ENCODE measurements around the gene NT5DC3.

NT5DC3 gene

GRCh38 chr12:103780093-103780440, 61.0 kb downstream of the NT5DC3 start:
- Histone ChIP-seq H3K4me1 (ENCODE audit: control insufficient read depth, insufficient read depth, low read length) (no peaks in the 10 kb centered on the region), H3K27ac (ENCODE audit: low read depth, low read length) (no peak overlapping the region), H3K36me3 (ENCODE audit: control insufficient read depth, insufficient read depth, low read length) (peaks cover 16% of the 10 kb centered on the region), H3K9ac (ENCODE audit: low read length) (no peak overlapping the region), H3K27me3 (ENCODE audit: control insufficient read depth, insufficient read depth, low read length) (no peaks in the 10 kb centered on the region), H3K4me3 (ENCODE audit: low read length) (no peak overlapping the region)

GRCh38 chr12:103779410-103780092, 61.5 kb downstream of the NT5DC3 start:
- H3K27ac ChIP-seq (ENCODE audit: low read depth, low read length) = no peak overlapping the region
- H3K36me3 ChIP-seq (ENCODE audit: control insufficient read depth, insufficient read depth, low read length) = peaks cover 15% of the 10 kb centered on the region

GRCh38 chr12:103778781-103779180, 62.3 kb downstream of the NT5DC3 start:
- Histone ChIP-seq H3K9ac (ENCODE audit: low read length) (no peak overlapping the region), H3K27ac (ENCODE audit: low read depth, low read length) (no peak overlapping the region), H3K4me1 (ENCODE audit: control insufficient read depth, insufficient read depth, low read length) (peaks cover 3% of the 10 kb centered on the region), H3K36me3 (ENCODE audit: control insufficient read depth, insufficient read depth, low read length) (peaks cover 14% of the 10 kb centered on the region), H3K27me3 (ENCODE audit: control insufficient read depth, insufficient read depth, low read length) (no peaks in the 10 kb centered on the region), H3K4me3 (ENCODE audit: low read length) (no peak overlapping the region)

More at GRCh38 chr12:103779410-103780092, 61.5 kb downstream of the NT5DC3 start:
- H3K4me3 ChIP-seq (ENCODE audit: low read length) = no peak overlapping the region
- H3K4me1 ChIP-seq (ENCODE audit: control insufficient read depth, insufficient read depth, low read length) = no peaks in the 10 kb centered on the region
- no peaks in the 10 kb centered on the region for H3K27me3 ChIP-seq (ENCODE audit: control insufficient read depth, insufficient read depth, low read length)
- H3K9ac ChIP-seq (ENCODE audit: low read length) = no peak overlapping the region

GRCh38 chr12:103774977-103775560, 66.0 kb downstream of the NT5DC3 start:
- H3K27me3 ChIP-seq (ENCODE audit: control insufficient read depth, insufficient read depth, low read length) = no peaks in the 10 kb centered on the region
- H3K4me3 ChIP-seq (ENCODE audit: low read length) = no peak overlapping the region
- H3K36me3 ChIP-seq (ENCODE audit: control insufficient read depth, insufficient read depth, low read length) = peaks cover 13% of the 10 kb centered on the region
- no peak overlapping the region for H3K9ac ChIP-seq (ENCODE audit: low read length)
- H3K4me1 ChIP-seq (ENCODE audit: control insufficient read depth, insufficient read depth, low read length) = peaks cover 13% of the 10 kb centered on the region
- H3K27ac ChIP-seq (ENCODE audit: low read depth, low read length) = no peak overlapping the region

- H3K9ac ChIP-seq (ENCODE audit: low read length) = no peak overlapping the region
- no peak overlapping the region for H3K4me3 ChIP-seq (ENCODE audit: low read length)
- peak overlapping the region; percentile 58 for H3K27ac ChIP-seq (ENCODE audit: low read depth, low read length)
- no peaks in the 10 kb centered on the region for H3K27me3 ChIP-seq (ENCODE audit: control insufficient read depth, insufficient read depth, low read length)
- peaks cover 13% of the 10 kb centered on the region for H3K4me1 ChIP-seq (ENCODE audit: control insufficient read depth, insufficient read depth, low read length)
- peaks cover 16% of the 10 kb centered on the region for H3K36me3 ChIP-seq (ENCODE audit: control insufficient read depth, insufficient read depth, low read length)
Observed at GRCh38 chr12:103773109-103773910, 67.7 kb downstream of the NT5DC3 start.

GRCh38 chr12:103772367-103773108, 68.5 kb downstream of the NT5DC3 start:
- no peaks in the 10 kb centered on the region for H3K27me3 ChIP-seq (ENCODE audit: control insufficient read depth, insufficient read depth, low read length)
- H3K4me3 ChIP-seq (ENCODE audit: low read length) = no peak overlapping the region
- no peak overlapping the region for H3K9ac ChIP-seq (ENCODE audit: low read length)
- peak overlapping the region; percentile 58 for H3K27ac ChIP-seq (ENCODE audit: low read depth, low read length)
- peaks cover 13% of the 10 kb centered on the region for H3K4me1 ChIP-seq (ENCODE audit: control insufficient read depth, insufficient read depth, low read length)
- peaks cover 13% of the 10 kb centered on the region for H3K36me3 ChIP-seq (ENCODE audit: control insufficient read depth, insufficient read depth, low read length)

GRCh38 chr12:103771466-103771865, 69.6 kb downstream of the NT5DC3 start:
- Histone ChIP-seq H3K4me1 (ENCODE audit: control insufficient read depth, insufficient read depth, low read length) (peaks cover 13% of the 10 kb centered on the region), H3K4me3 (ENCODE audit: low read length) (no peak overlapping the region), H3K27me3 (ENCODE audit: control insufficient read depth, insufficient read depth, low read length) (no peaks in the 10 kb centered on the region), H3K9ac (ENCODE audit: low read length) (no peak overlapping the region), H3K27ac (ENCODE audit: low read depth, low read length) (peak overlapping the region; percentile 6), H3K36me3 (ENCODE audit: control insufficient read depth, insufficient read depth, low read length) (peaks cover 6% of the 10 kb centered on the region)

- peaks cover 13% of the 10 kb centered on the region for H3K4me1 ChIP-seq (ENCODE audit: control insufficient read depth, insufficient read depth, low read length)
- H3K9ac ChIP-seq (ENCODE audit: low read length) = no peak overlapping the region
- no peak overlapping the region for H3K4me3 ChIP-seq (ENCODE audit: low read length)
- H3K27ac ChIP-seq (ENCODE audit: low read depth, low read length) = no peak overlapping the region
- peaks cover 13% of the 10 kb centered on the region for H3K36me3 ChIP-seq (ENCODE audit: control insufficient read depth, insufficient read depth, low read length)
- H3K27me3 ChIP-seq (ENCODE audit: control insufficient read depth, insufficient read depth, low read length) = no peaks in the 10 kb centered on the region
Observed at GRCh38 chr12:103769240-103769945, 71.6 kb downstream of the NT5DC3 start.

- Histone ChIP-seq H3K36me3 (ENCODE audit: control insufficient read depth, insufficient read depth, low read length) (peaks cover 14% of the 10 kb centered on the region), H3K4me1 (ENCODE audit: control insufficient read depth, insufficient read depth, low read length) (peaks cover 9% of the 10 kb centered on the region), H3K9ac (ENCODE audit: low read length) (no peak overlapping the region), H3K27me3 (ENCODE audit: control insufficient read depth, insufficient read depth, low read length) (no peaks in the 10 kb centered on the region), H3K4me3 (ENCODE audit: low read length) (no peak overlapping the region), H3K27ac (ENCODE audit: low read depth, low read length) (no peak overlapping the region)
Observed at GRCh38 chr12:103768467-103769123, 72.4 kb downstream of the NT5DC3 start.

- Histone ChIP-seq H3K4me3 (ENCODE audit: low read length) (no peak overlapping the region), H3K27me3 (ENCODE audit: control insufficient read depth, insufficient read depth, low read length) (no peaks in the 10 kb centered on the region), H3K36me3 (ENCODE audit: control insufficient read depth, insufficient read depth, low read length) (peaks cover 27% of the 10 kb centered on the region), H3K27ac (ENCODE audit: low read depth, low read length) (no peak overlapping the region), H3K4me1 (ENCODE audit: control insufficient read depth, insufficient read depth, low read length) (no peaks in the 10 kb centered on the region), H3K9ac (ENCODE audit: low read length) (no peak overlapping the region)
Observed at GRCh38 chr12:103766028-103766427, 75.0 kb downstream of the NT5DC3 start.

GRCh38 chr12:103765322-103765721, 75.7 kb downstream of the NT5DC3 start:
- Histone ChIP-seq H3K4me3 (ENCODE audit: low read length) (no peak overlapping the region), H3K36me3 (ENCODE audit: control insufficient read depth, insufficient read depth, low read length) (peaks cover 28% of the 10 kb centered on the region), H3K27ac (ENCODE audit: low read depth, low read length) (no peak overlapping the region), H3K9ac (ENCODE audit: low read length) (no peak overlapping the region), H3K4me1 (ENCODE audit: control insufficient read depth, insufficient read depth, low read length) (no peaks in the 10 kb centered on the region), H3K27me3 (ENCODE audit: control insufficient read depth, insufficient read depth, low read length) (no peaks in the 10 kb centered on the region)
